Gastrocnemius medialis (tissue), 4 donors: ENCODE measurements around the gene RCOR1.

Experiments used
- CTCF ChIP-seq, 5 experiments: fragments of 450-650 bp in 3 of 5; fragments of 200-600 bp in 2 of 5; sonication (generic) in 2 of 5; IDR thresholded peaks in 4 of 5; conservative IDR thresholded peaks in 1 of 5; 1 replicate in 4 of 5; 2 replicates in 1 of 5; pipeline ENCODE4 v1.5.1; 2016 to 2019; ENCODE audit warnings: antibody characterized with exemption in 5 of 5, mild to moderate bottlenecking in 3 of 5, moderate library complexity in 3 of 5
- POLR2A ChIP-seq, 2 donors: fragments of 450-650 bp; IDR thresholded peaks; one replicate each; pipeline ENCODE4 v1.6.1; 2017; ENCODE audit warnings: antibody characterized with exemption in 2 of 2, mild to moderate bottlenecking in 2 of 2, moderate library complexity in 2 of 2

- TF ChIP-seq CTCF (IDR thresholded peaks at IDR 0.05 in 4 of 5, conservative IDR thresholded peaks at IDR 0.05 in 1 of 5) (no peak), POLR2A (IDR thresholded peaks at IDR 0.05) (no peak)
Measured at GRCh38 chr14:102731101-102731870, 138.8 kb downstream of the RCOR1 start.
